IPS DF 6.9 (cell line): ENCODE results near the gene FAM168A.
"Not testable (repeated sequence)": the region's sequence is repeated elsewhere in the genome, so short reads cannot be mapped to it uniquely, and the experiment has no call there.

Experiments
- DNase-seq: peaks from one replicate; pipeline ENCODE4 v3.0.0-alpha.2; 2013; ENCODE audit warnings: low read depth, low spot score
- H3K27ac ChIP-seq: one replicate; pipeline ENCODE4 v1.5.1; 2013; ENCODE audit warnings: low read length, control low read depth
- H3K27me3 ChIP-seq: 2 replicates; pipeline ENCODE4 v1.6.1; 2013; ENCODE audit warnings: mild to moderate bottlenecking, low read length; ENCODE audit not compliant: control insufficient read depth, insufficient read depth
- H3K36me3 ChIP-seq: 2 replicates; pipeline ENCODE4 v1.6.1; 2013; ENCODE audit warnings: low read length; ENCODE audit not compliant: control insufficient read depth, insufficient read depth
- H3K4me1 ChIP-seq: 2 replicates; pipeline ENCODE4 v1.6.1; 2013; ENCODE audit warnings: low read length; ENCODE audit not compliant: control insufficient read depth, insufficient read depth
- H3K4me3 ChIP-seq: 2 replicates; pipeline ENCODE4 v1.5.1; 2013; ENCODE audit warnings: mild to moderate bottlenecking, low read length
- H3K9me3 ChIP-seq: 2 replicates; pipeline ENCODE4 v1.6.1; 2013; ENCODE audit warnings: low read length, inconsistent platforms; ENCODE audit not compliant: control insufficient read depth, insufficient read depth
- WGBS: extraction: QIAGEN DNeasy Blood & Tissue Kit; methylation state at CpG from one replicate; pipeline ENCODE4 v1.1.7; 2013; ENCODE audit warnings: mixed read lengths, missing lambda C conversion rate; ENCODE audit not compliant: insufficient read length, insufficient coverage; 5-methylcytosine and 5-hydroxymethylcytosine counted together

The FAM168A gene

DNA sequence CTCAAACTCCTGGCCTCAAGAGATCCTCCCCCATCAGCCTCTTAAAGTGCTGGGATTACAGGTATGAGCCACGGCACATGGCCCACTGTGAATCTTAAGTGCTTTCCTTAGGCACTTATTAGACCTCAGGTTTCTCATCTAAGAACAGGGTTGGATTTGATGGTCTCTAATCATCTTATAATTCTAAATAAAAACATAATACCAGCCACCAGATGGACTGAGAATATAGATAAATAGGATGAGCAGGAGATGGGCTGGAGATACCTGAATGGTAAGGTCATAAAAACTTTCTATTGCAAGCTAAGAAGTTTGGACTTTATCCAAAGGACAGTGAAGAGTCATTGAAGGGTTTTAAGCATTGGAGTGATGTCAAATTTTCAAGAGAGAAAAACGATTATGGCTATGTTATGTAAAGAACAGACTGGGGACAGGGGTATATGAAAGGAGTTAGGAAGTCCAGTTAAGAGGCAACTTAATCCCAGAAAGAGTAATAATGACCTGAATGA, 136.5 kb downstream of the FAM168A start:
- Histone ChIP-seq H3K4me3 (no peak overlapping the region), H3K27me3 (no peaks in the 10 kb centered on the region), H3K36me3 (no peaks in the 10 kb centered on the region), H3K9me3 (no peaks in the 10 kb centered on the region), H3K4me1 (no peaks in the 10 kb centered on the region), H3K27ac (no peak overlapping the region)
- no peak for DNase-seq
- no CpG with 5 or more reads among the region's 2 CpGs for WGBS

DNA sequence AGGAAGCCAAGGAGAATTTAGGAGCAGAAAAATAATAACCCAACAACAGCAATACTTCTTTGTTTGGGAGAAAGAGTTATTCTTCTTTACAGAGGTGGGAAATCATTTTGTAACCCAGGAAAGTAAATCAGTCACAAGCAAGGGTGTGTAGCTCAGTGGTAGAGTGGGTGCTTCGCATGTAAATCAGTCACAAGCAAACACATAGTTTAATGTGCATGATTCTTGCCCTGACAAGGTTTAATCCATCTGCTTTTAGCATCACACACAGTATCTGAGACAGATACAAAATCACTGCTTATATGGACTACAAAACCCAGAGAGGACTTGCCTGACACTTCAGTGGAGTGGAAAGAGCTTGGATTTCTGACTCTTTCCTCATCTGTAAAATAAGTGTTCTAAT, 139.7 kb downstream of the FAM168A start:
- Histone ChIP-seq H3K4me1 (no peaks in the 10 kb centered on the region), H3K9me3 (no peaks in the 10 kb centered on the region), H3K27ac (no peak overlapping the region), H3K36me3 (no peaks in the 10 kb centered on the region), H3K4me3 (no peak overlapping the region), H3K27me3 (no peaks in the 10 kb centered on the region)
- DNase-seq, result no peak
- no CpG with 5 or more reads among the region's 1 CpG for WGBS

DNA sequence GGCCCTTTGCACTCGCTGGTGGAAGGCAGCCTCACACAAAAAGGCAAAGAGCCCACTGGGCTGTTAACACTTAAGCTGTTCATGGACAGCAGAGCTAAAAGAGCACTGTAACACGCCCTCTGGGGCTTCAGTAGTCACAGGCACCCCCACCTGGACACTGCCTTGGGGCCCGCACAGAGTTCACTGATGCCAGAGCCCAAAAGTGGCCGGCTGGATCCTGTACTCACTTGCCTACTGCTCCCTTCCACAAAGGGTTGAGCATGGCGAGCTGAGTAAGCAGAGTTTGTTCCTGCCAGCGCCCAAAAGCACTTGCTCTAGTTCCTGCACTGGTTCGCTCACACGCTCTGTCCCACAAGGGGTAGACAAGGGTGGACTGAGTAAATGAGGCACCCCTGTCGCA, 142.9 kb downstream of the FAM168A start:
- Histone ChIP-seq H3K4me1 (no peaks in the 10 kb centered on the region; the same call in 1 of the 2 replicates), H3K4me3 (no peak overlapping the region), H3K27ac (no peak overlapping the region), H3K9me3 (no peaks in the 10 kb centered on the region), H3K27me3 (no peaks in the 10 kb centered on the region; the same call in 1 of the 2 replicates), H3K36me3 (no peaks in the 10 kb centered on the region)
- no CpG with 5 or more reads among the region's 9 CpGs for WGBS
- DNase-seq, result no peak

DNA sequence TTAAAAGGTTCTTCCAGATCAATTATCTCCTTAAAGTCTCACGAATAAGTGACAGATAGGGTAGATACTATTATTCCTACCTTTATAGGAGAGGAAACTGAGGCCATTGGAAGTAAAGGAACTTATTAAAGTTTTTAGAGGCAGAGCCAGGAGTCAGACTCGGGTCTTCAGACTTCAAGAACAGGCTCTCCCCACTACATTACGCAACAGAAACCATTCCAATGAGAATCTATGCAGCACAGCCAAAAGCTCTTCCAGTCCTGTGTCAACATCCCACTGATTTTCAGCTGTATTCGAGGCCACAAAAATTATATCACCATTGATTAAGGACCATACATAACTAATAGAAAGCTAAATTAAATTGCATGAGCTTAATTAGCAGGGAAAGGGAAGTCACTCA, 144.3 kb downstream of the FAM168A start:
- no peaks in the 10 kb centered on the region for H3K9me3 ChIP-seq
- DNase-seq, result no peak
- no peaks in the 10 kb centered on the region for H3K36me3 ChIP-seq
- H3K27me3 ChIP-seq, result no peaks in the 10 kb centered on the region; the same call in 1 of the 2 replicates
- H3K27ac ChIP-seq, result no peak overlapping the region
- H3K4me1 ChIP-seq, result no peaks in the 10 kb centered on the region; the same call in 1 of the 2 replicates
- no peak overlapping the region for H3K4me3 ChIP-seq
- no CpG with 5 or more reads among the region's 4 CpGs for WGBS

DNA sequence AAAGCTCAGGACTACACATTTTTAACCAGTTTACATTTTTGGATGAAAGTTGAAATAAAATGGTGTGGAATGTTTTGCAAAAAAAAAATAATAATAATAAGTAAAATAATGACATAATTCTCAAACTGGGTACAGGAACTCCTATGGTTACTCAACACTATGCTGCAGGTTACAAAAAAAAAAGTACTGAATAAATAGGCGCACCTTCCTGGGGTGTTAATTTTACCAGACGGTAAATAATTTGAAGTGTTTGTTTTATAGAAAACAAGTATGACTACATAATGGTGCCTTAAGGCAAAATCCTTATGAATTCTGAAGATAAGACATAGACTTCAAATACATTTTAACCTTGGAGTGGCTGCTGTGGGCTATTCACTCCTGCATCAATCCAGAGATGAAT, 145.2 kb downstream of the FAM168A start:
- Histone ChIP-seq H3K27ac (no peak overlapping the region), H3K4me3 (no peak overlapping the region), H3K36me3 (no peaks in the 10 kb centered on the region), H3K27me3 (no peaks in the 10 kb centered on the region; the same call in 1 of the 2 replicates), H3K9me3 (no peaks in the 10 kb centered on the region), H3K4me1 (no peaks in the 10 kb centered on the region; the same call in 1 of the 2 replicates)
- DNase-seq, result no peak
- WGBS, result no CpG with 5 or more reads among the region's 2 CpGs

DNA sequence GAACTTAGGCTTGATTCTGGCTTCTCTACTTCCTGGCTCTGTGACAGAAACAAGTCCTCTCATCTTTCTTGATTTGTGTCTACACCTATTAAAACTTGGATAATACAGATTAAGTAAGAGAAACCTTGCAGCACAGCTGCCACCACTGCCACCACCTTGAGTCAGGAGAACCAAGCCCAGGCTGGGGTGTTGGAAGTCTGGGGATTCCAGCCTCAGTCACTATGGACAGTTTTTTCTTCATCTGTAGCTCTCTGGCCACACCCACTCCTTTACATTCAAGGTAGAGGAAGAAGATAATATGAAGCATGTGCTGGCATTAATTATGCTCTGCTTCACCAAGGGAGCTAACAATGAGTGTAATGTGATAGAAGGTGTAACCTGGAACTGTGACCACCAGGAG, 146.0 kb downstream of the FAM168A start:
- no peaks in the 10 kb centered on the region for H3K9me3 ChIP-seq
- H3K36me3 ChIP-seq, result no peaks in the 10 kb centered on the region
- H3K4me1 ChIP-seq, result no peaks in the 10 kb centered on the region; the same call in 1 of the 2 replicates
- no peaks in the 10 kb centered on the region; the same call in 1 of the 2 replicates for H3K27me3 ChIP-seq
- no peak overlapping the region for H3K4me3 ChIP-seq
- no peak for DNase-seq
- no peak overlapping the region for H3K27ac ChIP-seq

DNA sequence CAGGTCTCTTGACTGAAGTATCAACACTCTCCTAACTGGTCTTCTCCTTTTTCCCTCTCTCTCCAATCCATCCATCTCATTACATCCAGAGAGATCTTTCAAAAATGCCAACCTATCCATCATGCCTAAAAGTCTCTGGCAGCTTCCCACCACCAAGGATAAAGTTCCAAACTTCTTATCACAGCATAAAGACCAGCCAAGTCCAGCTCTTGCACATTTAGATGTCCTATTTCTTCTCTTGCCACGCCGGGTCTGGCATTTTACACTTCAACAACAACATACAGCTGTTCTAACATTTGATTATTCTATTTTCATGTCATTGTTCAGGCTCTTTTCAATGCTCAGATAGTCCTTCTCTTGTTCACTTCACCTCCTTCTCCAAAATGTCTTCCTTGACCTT, 151.1 kb downstream of the FAM168A start:
- Histone ChIP-seq H3K4me3 (no peak overlapping the region), H3K27me3 (no peaks in the 10 kb centered on the region; the same call in 1 of the 2 replicates), H3K27ac (no peak overlapping the region), H3K9me3 (no peaks in the 10 kb centered on the region), H3K36me3 (no peaks in the 10 kb centered on the region), H3K4me1 (no peaks in the 10 kb centered on the region; the same call in 1 of the 2 replicates)
- no CpG with 5 or more reads among the region's 2 CpGs for WGBS
- DNase-seq, result no peak

DNA sequence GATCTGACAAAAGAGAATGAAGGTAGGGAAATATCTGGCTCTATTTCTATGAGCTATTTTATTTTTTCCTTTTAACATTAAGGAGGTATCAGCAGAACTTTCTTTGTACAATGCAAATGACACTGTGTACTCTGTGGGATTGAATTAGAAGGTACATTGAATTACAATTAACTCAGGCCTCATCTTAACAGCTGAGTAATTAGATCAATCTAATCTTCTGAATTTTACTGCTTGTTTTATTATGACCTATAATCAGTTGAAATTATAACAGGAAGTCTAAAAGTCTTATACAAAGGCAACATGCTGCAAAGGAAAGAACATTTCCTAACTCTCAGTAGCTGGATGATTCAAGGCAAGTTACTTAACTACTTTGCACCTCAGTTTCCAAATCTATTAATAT, 151.9 kb downstream of the FAM168A start:
- no peaks in the 10 kb centered on the region for H3K9me3 ChIP-seq
- no peak overlapping the region for H3K27ac ChIP-seq
- no peak for DNase-seq
- no peaks in the 10 kb centered on the region for H3K36me3 ChIP-seq
- H3K4me1 ChIP-seq, result no peaks in the 10 kb centered on the region; the same call in 1 of the 2 replicates
- H3K27me3 ChIP-seq, result no peaks in the 10 kb centered on the region; the same call in 1 of the 2 replicates
- no peak overlapping the region for H3K4me3 ChIP-seq

DNA sequence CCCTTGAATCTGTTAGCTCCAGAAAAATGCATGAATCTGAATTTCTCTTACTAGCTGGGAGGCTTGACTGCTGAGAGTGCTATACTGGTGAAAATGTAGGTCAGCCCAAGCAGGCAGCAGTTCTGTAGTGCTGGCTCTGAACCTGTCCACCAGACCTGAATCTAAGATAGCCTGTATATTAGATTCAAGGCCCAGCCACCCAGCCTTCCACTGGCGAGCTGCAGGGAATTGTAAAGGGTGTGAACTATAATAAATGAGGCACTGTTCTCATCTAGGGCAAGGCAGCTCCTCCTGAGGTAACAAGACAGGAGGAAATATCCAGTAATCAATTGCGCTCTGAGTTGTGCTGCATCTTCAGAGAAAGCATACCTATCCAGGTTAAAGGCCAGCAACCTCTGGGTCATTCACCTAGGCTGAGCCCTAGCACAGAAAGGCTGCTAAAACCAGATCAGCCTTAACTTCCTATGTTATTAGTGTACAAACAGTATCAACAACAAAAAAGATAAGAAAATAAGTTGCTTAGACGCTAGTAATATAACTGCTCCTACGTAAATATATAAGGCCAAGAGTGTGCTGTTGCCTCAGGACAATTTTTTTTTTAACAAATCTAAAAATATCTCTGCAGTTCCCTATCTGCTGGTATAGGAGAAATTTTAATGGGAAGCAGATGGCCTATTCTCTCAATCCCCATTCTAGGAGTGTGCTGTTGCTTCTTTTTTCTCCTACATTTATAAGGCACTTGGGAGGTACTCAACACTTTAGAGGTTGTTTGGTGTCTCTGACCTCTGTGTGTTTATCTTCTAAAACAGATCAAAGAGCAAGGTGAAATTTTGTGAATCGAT, 158.7 kb downstream of the FAM168A start:
- DNase-seq, result no peak
- Histone ChIP-seq H3K9me3 (no peaks in the 10 kb centered on the region), H3K27me3 (no peaks in the 10 kb centered on the region), H3K4me1 (0 out of 2 replicates have a peak, but pooled peaks cover 2% of the 10 kb centered on the region), H3K27ac (no peak overlapping the region), H3K4me3 (no peak overlapping the region), H3K36me3 (no peaks in the 10 kb centered on the region)
- WGBS, result no CpG with 5 or more reads among the region's 5 CpGs

DNA sequence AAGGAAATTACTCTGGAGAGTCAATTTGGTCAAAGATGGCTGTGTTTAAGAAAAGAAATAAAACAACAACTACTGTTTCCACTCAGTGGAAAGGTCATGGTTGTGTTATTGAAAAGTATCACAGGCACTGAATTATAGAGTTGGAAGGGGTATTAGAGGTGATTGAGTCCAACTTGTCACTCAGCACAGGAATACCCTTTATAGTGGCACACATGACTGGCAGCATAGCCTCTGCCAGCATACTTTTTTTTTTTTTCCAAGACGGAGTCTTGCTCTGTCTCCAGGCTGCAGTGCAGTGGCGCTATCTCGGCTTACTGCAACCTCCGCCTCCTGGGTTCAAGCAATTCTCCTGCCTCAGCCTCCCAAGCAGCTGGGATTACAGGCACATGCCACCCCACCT, 161.1 kb downstream of the FAM168A start:
- H3K4me1 ChIP-seq, DNase-seq, H3K27me3 ChIP-seq, H3K36me3 ChIP-seq, H3K4me3 ChIP-seq, H3K9me3 ChIP-seq, H3K27ac ChIP-seq: not testable (repeated sequence)
- no CpG with 5 or more reads among the region's 4 CpGs for WGBS

DNA sequence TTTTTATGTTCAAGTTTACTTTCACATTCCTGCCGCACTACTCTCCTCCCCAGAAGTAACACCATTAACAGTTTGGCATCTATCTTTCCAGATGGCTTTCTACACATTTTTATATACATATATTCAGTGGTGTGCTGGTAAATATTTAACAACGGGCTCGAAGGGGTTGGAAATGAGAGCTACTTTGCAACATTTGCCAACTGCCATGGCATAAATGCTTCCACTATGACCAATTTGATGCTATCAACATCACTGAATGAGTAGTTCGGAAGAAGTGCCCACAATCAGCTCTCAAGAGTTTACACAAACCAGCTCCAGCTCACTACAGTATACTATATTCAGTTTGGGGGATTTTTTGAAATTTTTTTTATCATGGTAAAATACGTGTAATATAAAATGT, 166.5 kb downstream of the FAM168A start:
- DNase-seq, result no peak
- Histone ChIP-seq H3K4me3 (no peak overlapping the region), H3K4me1 (no peaks in the 10 kb centered on the region), H3K36me3 (no peaks in the 10 kb centered on the region; the same call in 1 of the 2 replicates), H3K27ac (no peak overlapping the region), H3K9me3 (no peaks in the 10 kb centered on the region), H3K27me3 (no peaks in the 10 kb centered on the region)
- no CpG with 5 or more reads among the region's 5 CpGs for WGBS
